GM21360 (cell line): Measurements from ENCODE around the gene TBC1D8.
"Not testable (repeated sequence)": the region's sequence is repeated elsewhere in the genome, so short reads cannot be mapped to it uniquely, and the experiment has no call there.

Experiments used
- ATAC-seq: cut with Tn5 transposase; IDR thresholded peaks from one replicate; pipeline ENCODE4 v1.9.1; 2021; ENCODE audit warnings: mild to moderate bottlenecking, moderate library complexity; ENCODE audit not compliant: unreplicated experiment

The TBC1D8 gene

GRCh38 chr2:101080211-101081068 is 70.7 kb downstream of the TBC1D8 start:
- ATAC-seq: no peak

GRCh38 chr2:101076581-101076980 is 74.6 kb downstream of the TBC1D8 start:
- ATAC-seq: no peak

GRCh38 chr2:101064868-101065549 is 86.2 kb downstream of the TBC1D8 start:
- ATAC-seq: no peak

GRCh38 chr2:101064505-101064867 is 86.7 kb downstream of the TBC1D8 start:
- no peak for ATAC-seq

- no peak for ATAC-seq
Observed at GRCh38 chr2:101064125-101064502, 87.1 kb downstream of the TBC1D8 start.

GRCh38 chr2:101063352-101064124 is 87.6 kb downstream of the TBC1D8 start:
- no peak for ATAC-seq

GRCh38 chr2:101058386-101058785 is 92.8 kb downstream of the TBC1D8 start:
- no peak for ATAC-seq

GRCh38 chr2:101057051-101057933 is 93.9 kb downstream of the TBC1D8 start:
- no peak for ATAC-seq

GRCh38 chr2:101053117-101053516 is 98.1 kb downstream of the TBC1D8 start:
- ATAC-seq: no peak

GRCh38 chr2:101052147-101052546 is 99.0 kb downstream of the TBC1D8 start:
- ATAC-seq: no peak

GRCh38 chr2:101050886-101051285 is 100.3 kb downstream of the TBC1D8 start:
- not testable (repeated sequence) for ATAC-seq

GRCh38 chr2:101048756-101049155 is 102.4 kb downstream of the TBC1D8 start:
- no peak for ATAC-seq

GRCh38 chr2:101047774-101048173 is 103.4 kb downstream of the TBC1D8 start:
- no peak for ATAC-seq

- ATAC-seq: no peak
Observed at GRCh38 chr2:101047075-101047766, 104.0 kb downstream of the TBC1D8 start.

GRCh38 chr2:101045330-101045729 is 105.9 kb downstream of the TBC1D8 start:
- ATAC-seq: no peak

GRCh38 chr2:101041413-101041812 is 109.8 kb downstream of the TBC1D8 start:
- ATAC-seq: no peak

- ATAC-seq: no peak
Observed at GRCh38 chr2:101040761-101041160, 110.4 kb downstream of the TBC1D8 start.

- ATAC-seq: no peak
Observed at GRCh38 chr2:101040072-101040471, 111.1 kb downstream of the TBC1D8 start.

- no peak for ATAC-seq
Observed at GRCh38 chr2:101038455-101039255, 112.5 kb downstream of the TBC1D8 start.
